HepG2 (cell line): ENCODE data around the gene TIGAR. TPM values are rescaled to one million over a fixed set of nuclear protein-coding genes. Genes with fewer than 3 reads are reported as not detected.
A peak's percentile ranks its signal among the peaks of the same experiment; 100 is the strongest.

Source experiments
- ASH2L ChIP-seq: fragments of 300-600, 200-600 bp; sonication (generic); IDR thresholded peaks from 2 replicates; pipeline ENCODE4 v1.7.0; 2017; ENCODE audit warnings: low read depth, mild to moderate bottlenecking, moderate library complexity, mixed read lengths, low read length; ENCODE audit not compliant: insufficient read length
- GABPA ChIP-seq, 2 experiments: IDR thresholded peaks; 2 replicates each; pipeline ENCODE4 v1.6.1; 2011 to 2016; ENCODE audit warnings: low read depth in 2 of 2, low read length in 1 of 2, missing biosample characterization in 1 of 2, missing genetic modification characterization in 1 of 2
- GATAD2A ChIP-seq: IDR thresholded peaks from 2 replicates; pipeline ENCODE4 v1.6.1; 2016
- GFI1 ChIP-seq: sonication (generic); formaldehyde crosslinking; IDR thresholded peaks from 2 replicates; pipeline ENCODE4 v1.5.0; 2020; ENCODE audit warnings: missing genetic modification reagents, mild to moderate bottlenecking, borderline replicate concordance
- KLF16 ChIP-seq, 2 experiments: sonication (generic) in 1 of 2; formaldehyde crosslinking in 1 of 2; IDR thresholded peaks; 2 replicates each; pipeline versions ENCODE4 v1.6.1 to v1.8.0; 2016 to 2023; ENCODE audit warnings: missing genetic modification reagents in 2 of 2, missing compliant biosample characterization in 1 of 2
- MEIS2 ChIP-seq: sonication (generic); formaldehyde crosslinking; IDR thresholded peaks from 2 replicates; pipeline ENCODE4 v1.9.0; 2021; ENCODE audit warnings: mild to moderate bottlenecking, missing genetic modification reagents
- POLR2AphosphoS5 ChIP-seq: IDR thresholded peaks from 2 replicates; pipeline ENCODE4 v1.6.1; 2012; ENCODE audit warnings: low read depth, low read length
- SMAD1 ChIP-seq: sonication (generic); formaldehyde crosslinking; IDR thresholded peaks from 2 replicates; pipeline ENCODE4 v1.4.0; 2020; ENCODE audit warnings: missing genetic modification reagents, low read depth, mild to moderate bottlenecking, borderline replicate concordance
- SP1 ChIP-seq, 2 experiments: fragments of 450-650 bp in 1 of 2; sonication (generic) in 1 of 2; formaldehyde crosslinking in 1 of 2; IDR thresholded peaks; 2 replicates each; pipeline versions ENCODE4 v1.4.0 to v1.6.1; 2016 to 2020; ENCODE audit warnings: missing genetic modification reagents in 1 of 2
- SRY ChIP-seq: sonication (generic); formaldehyde crosslinking; IDR thresholded peaks from 2 replicates; pipeline ENCODE4 v1.8.0; 2022; ENCODE audit warnings: mild to moderate bottlenecking, missing genetic modification reagents
- TCF12 ChIP-seq, 2 experiments: fragments of 450-650 bp in 1 of 2; sonication (generic) in 1 of 2; formaldehyde crosslinking in 1 of 2; IDR thresholded peaks; 2 replicates each; pipeline versions ENCODE4 v1.6.1 to v1.8.0; 2017 to 2022; ENCODE audit warnings: antibody characterized with exemption in 1 of 2, mild to moderate bottlenecking in 1 of 2, missing genetic modification reagents in 1 of 2, moderate library complexity in 1 of 2
- UBTF ChIP-seq: sonication (generic); formaldehyde crosslinking; IDR thresholded peaks from 2 replicates; pipeline ENCODE4 v1.4.0; 2020; ENCODE audit warnings: mild to moderate bottlenecking, missing genetic modification reagents
- ZNF101 ChIP-seq: sonication (generic); formaldehyde crosslinking; IDR thresholded peaks from 2 replicates; pipeline ENCODE4 v1.4.0; 2020; ENCODE audit warnings: mild to moderate bottlenecking, low read depth, missing genetic modification reagents, borderline replicate concordance
- ZNF160 ChIP-seq: sonication (generic); formaldehyde crosslinking; IDR thresholded peaks from 2 replicates; pipeline ENCODE4 v1.8.0; 2022; ENCODE audit warnings: mild to moderate bottlenecking, inconsistent platforms, missing genetic modification reagents
- ZNF331 ChIP-seq: sonication (generic); formaldehyde crosslinking; IDR thresholded peaks from 2 replicates; pipeline ENCODE4 v1.4.0; 2020; ENCODE audit warnings: missing genetic modification reagents
- ZNF33B ChIP-seq: sonication (generic); formaldehyde crosslinking; IDR thresholded peaks from 2 replicates; pipeline ENCODE4 v1.5.1; 2020; ENCODE audit warnings: mild to moderate bottlenecking, missing genetic modification reagents
- ZNF543 ChIP-seq: sonication (generic); formaldehyde crosslinking; IDR thresholded peaks from 2 replicates; pipeline ENCODE4 v1.4.0; 2020; ENCODE audit warnings: mild to moderate bottlenecking, missing genetic modification reagents
- ZSCAN21 ChIP-seq: sonication (generic); formaldehyde crosslinking; IDR thresholded peaks from 2 replicates; pipeline ENCODE4 v1.8.0; 2022; ENCODE audit warnings: mild to moderate bottlenecking, missing genetic modification reagents, moderate library complexity, borderline replicate concordance
- polyA plus RNA-seq, 8 experiments: library from polyadenylated mRNA; depleted of rRNA in 3 of 8; stranded (reverse) in 7 of 8; unstranded in 1 of 8; fragments of >200 nt; fragmentation: Illumina TruSeq in 4 of 8; extraction: Trizol in 4 of 8; gene quantifications; 2 replicates each; pipeline versions ENCODE4 v1.2.1 to v1.2.3, GENCODE V29; 2011 to 2016; ENCODE audit warnings: low read depth in 4 of 8, missing spikeins in 1 of 8, mixed read lengths in 1 of 8; ENCODE audit not compliant: insufficient read depth in 1 of 8
- total RNA-seq, 5 experiments: library from RNA; depleted of rRNA; stranded (reverse); fragments of >200 nt; fragmentation: Illumina TruSeq; extraction: Trizol; gene quantifications; 2 replicates each; pipeline ENCODE4 v1.2.3, GENCODE V29; 2016; ENCODE audit warnings: low read depth in 1 of 5
- TF ChIP-seq, protein P1 (sequence below): sonication (generic); formaldehyde crosslinking; IDR thresholded peaks from 2 replicates; pipeline ENCODE4 v1.4.0; 2020; ENCODE audit warnings: missing genetic modification reagents
- TF ChIP-seq, protein P2 (sequence below): sonication (generic); formaldehyde crosslinking; IDR thresholded peaks from 2 replicates; pipeline ENCODE4; 2020; ENCODE audit warnings: missing genetic modification reagents, mild to moderate bottlenecking, borderline replicate concordance

TIGAR gene
- total and polyA plus RNA-seq, 2 of the 13 experiments (the other 11 are each of a cell fraction or from before 2014, with no cell fraction given) = 2.6 to 21.8 TPM

GRCh38 chr12:4320853-4321701 is at the start of gene TIGAR (continued):
- 0 out of 2 replicates have a peak, but pooled peaks have one; percentile 35 for TF ChIP-seq ZSCAN21 (CRISPR knock-in tag)
- no peak for TF ChIP-seq ZNF101 (CRISPR knock-in tag)
- TF ChIP-seq, protein P1, sequence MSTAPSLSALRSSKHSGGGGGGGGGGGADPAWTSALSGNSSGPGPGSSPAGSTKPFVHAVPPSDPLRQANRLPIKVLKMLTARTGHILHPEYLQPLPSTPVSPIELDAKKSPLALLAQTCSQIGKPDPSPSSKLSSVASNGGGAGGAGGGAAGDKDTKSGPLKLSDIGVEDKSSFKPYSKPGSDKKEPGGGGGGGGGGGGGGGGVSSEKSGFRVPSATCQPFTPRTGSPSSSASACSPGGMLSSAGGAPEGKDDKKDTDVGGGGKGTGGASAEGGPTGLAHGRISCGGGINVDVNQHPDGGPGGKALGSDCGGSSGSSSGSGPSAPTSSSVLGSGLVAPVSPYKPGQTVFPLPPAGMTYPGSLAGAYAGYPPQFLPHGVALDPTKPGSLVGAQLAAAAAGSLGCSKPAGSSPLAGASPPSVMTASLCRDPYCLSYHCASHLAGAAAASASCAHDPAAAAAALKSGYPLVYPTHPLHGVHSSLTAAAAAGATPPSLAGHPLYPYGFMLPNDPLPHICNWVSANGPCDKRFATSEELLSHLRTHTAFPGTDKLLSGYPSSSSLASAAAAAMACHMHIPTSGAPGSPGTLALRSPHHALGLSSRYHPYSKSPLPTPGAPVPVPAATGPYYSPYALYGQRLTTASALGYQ (CRISPR knock-in tag) = 0 out of 2 replicates have a peak, but pooled peaks have one; percentile 12
- peak; percentile 27; the same call in 1 of the 2 replicates for TF ChIP-seq SRY (CRISPR knock-in tag)
- TF ChIP-seq UBTF (CRISPR knock-in tag) = peak; percentile 53; the same call in 1 of the 2 replicates
- no peak for TF ChIP-seq TCF12 (IDR thresholded peaks at IDR 0.05)
- 0 out of 2 replicates have a peak, but pooled peaks have one; percentile 25 for TF ChIP-seq TCF12 (CRISPR knock-in tag; IDR thresholded peaks at IDR 0.05)
- TF ChIP-seq GATAD2A (CRISPR knock-in tag) = no peak
- peak; percentile 81; the same call in 1 of the 2 replicates for TF ChIP-seq ZNF33B (CRISPR knock-in tag)
- TF ChIP-seq KLF16 (CRISPR knock-in tag; IDR thresholded peaks at IDR 0.05) = peak in 1 of 2 experiments; percentile 40; a peak in 1 of 4 replicates
- TF ChIP-seq ZNF331 (CRISPR knock-in tag) = peak; percentile 54; the same call in 1 of the 2 replicates
- no peak for TF ChIP-seq ZNF160
- TF ChIP-seq, protein P2, sequence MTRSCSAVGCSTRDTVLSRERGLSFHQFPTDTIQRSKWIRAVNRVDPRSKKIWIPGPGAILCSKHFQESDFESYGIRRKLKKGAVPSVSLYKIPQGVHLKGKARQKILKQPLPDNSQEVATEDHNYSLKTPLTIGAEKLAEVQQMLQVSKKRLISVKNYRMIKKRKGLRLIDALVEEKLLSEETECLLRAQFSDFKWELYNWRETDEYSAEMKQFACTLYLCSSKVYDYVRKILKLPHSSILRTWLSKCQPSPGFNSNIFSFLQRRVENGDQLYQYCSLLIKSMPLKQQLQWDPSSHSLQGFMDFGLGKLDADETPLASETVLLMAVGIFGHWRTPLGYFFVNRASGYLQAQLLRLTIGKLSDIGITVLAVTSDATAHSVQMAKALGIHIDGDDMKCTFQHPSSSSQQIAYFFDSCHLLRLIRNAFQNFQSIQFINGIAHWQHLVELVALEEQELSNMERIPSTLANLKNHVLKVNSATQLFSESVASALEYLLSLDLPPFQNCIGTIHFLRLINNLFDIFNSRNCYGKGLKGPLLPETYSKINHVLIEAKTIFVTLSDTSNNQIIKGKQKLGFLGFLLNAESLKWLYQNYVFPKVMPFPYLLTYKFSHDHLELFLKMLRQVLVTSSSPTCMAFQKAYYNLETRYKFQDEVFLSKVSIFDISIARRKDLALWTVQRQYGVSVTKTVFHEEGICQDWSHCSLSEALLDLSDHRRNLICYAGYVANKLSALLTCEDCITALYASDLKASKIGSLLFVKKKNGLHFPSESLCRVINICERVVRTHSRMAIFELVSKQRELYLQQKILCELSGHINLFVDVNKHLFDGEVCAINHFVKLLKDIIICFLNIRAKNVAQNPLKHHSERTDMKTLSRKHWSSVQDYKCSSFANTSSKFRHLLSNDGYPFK (CRISPR knock-in tag) = peak; percentile 23; the same call in 1 of the 2 replicates
- peak; percentile 87; the same call in 1 of the 2 replicates for TF ChIP-seq ZNF543 (CRISPR knock-in tag)
- TF ChIP-seq GFI1 = peak; percentile 93; the same call in 1 of the 2 replicates
- peak; percentile 63 for TF ChIP-seq GABPA (IDR thresholded peaks at IDR 0.05; ENCODE audit: low read depth, low read length)
- peak; percentile 60; the same call in 1 of the 2 replicates for TF ChIP-seq GABPA (CRISPR knock-in tag; IDR thresholded peaks at IDR 0.05; ENCODE audit: low read depth)
- peak; percentile 91 for TF ChIP-seq ASH2L
- no peak for TF ChIP-seq SP1 (IDR thresholded peaks at IDR 0.05)
- peak; percentile 36; the same call in 1 of the 2 replicates for TF ChIP-seq SP1 (CRISPR knock-in tag; IDR thresholded peaks at IDR 0.05)
- TF ChIP-seq POLR2AphosphoS5 = peak; percentile 63
- TF ChIP-seq MEIS2 (CRISPR knock-in tag) = peak; percentile 43; the same call in 1 of the 2 replicates
- TF ChIP-seq SMAD1 (CRISPR knock-in tag) = no peak
